SK-N-SH treated with all-trans-retinoic acid at 6 μM for 48 hours (cell line): ENCODE measurements around the gene FRMD1.

Experiments used
- BACH2 ChIP-seq: fragments of 250-450 bp; sonication (Bioruptor Pico); IDR thresholded peaks from 2 replicates; pipeline ENCODE4 v1.9.0; 2021; ENCODE audit warnings: mild to moderate bottlenecking, borderline replicate concordance
- ESRRG ChIP-seq: fragments of 250-450 bp; sonication (Bioruptor Pico); IDR thresholded peaks from 2 replicates; pipeline ENCODE4 v1.6.1; 2021; ENCODE audit warnings: mild to moderate bottlenecking
- PPARA ChIP-seq: fragments of 250-450 bp; sonication (Bioruptor Pico); IDR thresholded peaks from 2 replicates; pipeline ENCODE4 v1.5.0; 2020; ENCODE audit warnings: mild to moderate bottlenecking, borderline replicate concordance
- RARB ChIP-seq: fragments of 250-450 bp; sonication (Bioruptor Pico); IDR thresholded peaks from 2 replicates; pipeline ENCODE4 v1.8.0; 2021; ENCODE audit warnings: mild to moderate bottlenecking, moderate library complexity
- TCF4 ChIP-seq: fragments of 250-450 bp; sonication (Bioruptor Pico); IDR thresholded peaks from 2 replicates; pipeline ENCODE4 v1.8.0; 2021; ENCODE audit warnings: mild to moderate bottlenecking, moderate library complexity, borderline replicate concordance
- ZFP3 ChIP-seq: fragments of 250-450 bp; sonication (Bioruptor Pico); IDR thresholded peaks from 2 replicates; pipeline ENCODE4 v1.5.0; 2020; ENCODE audit warnings: mild to moderate bottlenecking, moderate library complexity
- ZFP30 ChIP-seq: fragments of 450-650 bp; formaldehyde crosslinking; IDR thresholded peaks from 2 replicates; pipeline ENCODE4 v1.5.0; 2022; ENCODE audit warnings: mild to moderate bottlenecking, moderate library complexity
- ZNF565 ChIP-seq: fragments of 450-650 bp; formaldehyde crosslinking; conservative IDR thresholded peaks from 2 replicates; pipeline ENCODE4 v1.5.0; 2020; ENCODE audit warnings: low read depth, mild to moderate bottlenecking, moderate library complexity
- ZNF70 ChIP-seq: fragments of 450-650 bp; formaldehyde crosslinking; IDR thresholded peaks from 2 replicates; pipeline ENCODE4 v1.5.0; 2020; ENCODE audit warnings: mild to moderate bottlenecking, moderate library complexity
- TF ChIP-seq, protein P1 (sequence below): fragments of 250-450 bp; sonication (Bioruptor Pico); IDR thresholded peaks from 2 replicates; pipeline ENCODE4 v1.5.1; 2020; ENCODE audit warnings: low read depth, mild to moderate bottlenecking, moderate library complexity
- TF ChIP-seq, protein P2 (sequence below): fragments of 250-450 bp; sonication (Bioruptor Pico); IDR thresholded peaks from 2 replicates; pipeline ENCODE4 v1.8.0; 2020; ENCODE audit warnings: mild to moderate bottlenecking, moderate library complexity, borderline replicate concordance

DNA sequence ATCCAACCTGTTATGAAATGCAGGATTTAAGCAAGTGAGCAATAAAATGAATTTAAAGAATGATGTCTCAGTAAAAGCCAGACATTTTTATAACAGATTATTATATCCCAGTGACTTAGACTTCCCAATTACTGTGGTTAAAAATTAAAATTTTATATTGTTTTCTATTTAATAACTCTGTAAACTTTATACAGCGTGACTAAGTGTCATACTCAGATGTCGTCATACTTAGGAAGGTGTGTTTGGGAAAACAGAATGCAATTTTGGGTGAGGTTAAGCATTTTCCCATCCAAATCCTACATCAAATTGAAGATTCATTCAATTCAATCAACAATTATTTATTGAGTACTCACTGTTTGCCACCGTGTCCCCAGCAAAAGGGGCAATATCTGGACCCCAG lies 31.4 kb upstream of the FRMD1 start:
- TF ChIP-seq BACH2 (CRISPR knock-in tag) (no peak), ZNF565 (CRISPR knock-in tag) (no peak), RARB (CRISPR knock-in tag) (no peak), PPARA (CRISPR knock-in tag) (no peak), ZFP30 (CRISPR knock-in tag) (no peak), ZFP3 (CRISPR knock-in tag) (no peak), ESRRG (CRISPR knock-in tag) (no peak), ZNF70 (CRISPR knock-in tag) (no peak), TCF4 (no peak)
- TF ChIP-seq, protein P1, sequence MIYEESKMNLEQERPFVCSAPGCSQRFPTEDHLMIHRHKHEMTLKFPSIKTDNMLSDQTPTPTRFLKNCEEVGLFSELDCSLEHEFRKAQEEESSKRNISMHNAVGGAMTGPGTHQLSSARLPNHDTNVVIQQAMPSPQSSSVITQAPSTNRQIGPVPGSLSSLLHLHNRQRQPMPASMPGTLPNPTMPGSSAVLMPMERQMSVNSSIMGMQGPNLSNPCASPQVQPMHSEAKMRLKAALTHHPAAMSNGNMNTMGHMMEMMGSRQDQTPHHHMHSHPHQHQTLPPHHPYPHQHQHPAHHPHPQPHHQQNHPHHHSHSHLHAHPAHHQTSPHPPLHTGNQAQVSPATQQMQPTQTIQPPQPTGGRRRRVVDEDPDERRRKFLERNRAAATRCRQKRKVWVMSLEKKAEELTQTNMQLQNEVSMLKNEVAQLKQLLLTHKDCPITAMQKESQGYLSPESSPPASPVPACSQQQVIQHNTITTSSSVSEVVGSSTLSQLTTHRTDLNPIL: no peak
- TF ChIP-seq, protein P2, sequence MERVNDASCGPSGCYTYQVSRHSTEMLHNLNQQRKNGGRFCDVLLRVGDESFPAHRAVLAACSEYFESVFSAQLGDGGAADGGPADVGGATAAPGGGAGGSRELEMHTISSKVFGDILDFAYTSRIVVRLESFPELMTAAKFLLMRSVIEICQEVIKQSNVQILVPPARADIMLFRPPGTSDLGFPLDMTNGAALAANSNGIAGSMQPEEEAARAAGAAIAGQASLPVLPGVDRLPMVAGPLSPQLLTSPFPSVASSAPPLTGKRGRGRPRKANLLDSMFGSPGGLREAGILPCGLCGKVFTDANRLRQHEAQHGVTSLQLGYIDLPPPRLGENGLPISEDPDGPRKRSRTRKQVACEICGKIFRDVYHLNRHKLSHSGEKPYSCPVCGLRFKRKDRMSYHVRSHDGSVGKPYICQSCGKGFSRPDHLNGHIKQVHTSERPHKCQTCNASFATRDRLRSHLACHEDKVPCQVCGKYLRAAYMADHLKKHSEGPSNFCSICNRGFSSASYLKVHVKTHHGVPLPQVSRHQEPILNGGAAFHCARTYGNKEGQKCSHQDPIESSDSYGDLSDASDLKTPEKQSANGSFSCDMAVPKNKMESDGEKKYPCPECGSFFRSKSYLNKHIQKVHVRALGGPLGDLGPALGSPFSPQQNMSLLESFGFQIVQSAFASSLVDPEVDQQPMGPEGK: no peak
